GM10266 (cell line): Measurements from ENCODE around the gene TRAPPC3L.
A peak's percentile ranks its signal among the peaks of the same experiment; 100 is the strongest.

ENCODE experiments used
- DNase-seq: peaks from one replicate; pipeline ENCODE4 v3.0.0; 2012; ENCODE audit errors: extremely low spot score
- TF ChIP-seq, protein P1 (sequence below): IDR thresholded peaks from 2 replicates; pipeline ENCODE4 v1.5.1; 2012; ENCODE audit warnings: mild to moderate bottlenecking, low read depth; ENCODE audit not compliant: control insufficient read depth, insufficient read depth; ENCODE audit errors: missing control alignments

Gene TRAPPC3L

GRCh38 chr6:116467096-116467495 lies 78.4 kb downstream of the TRAPPC3L start:
- no peak for DNase-seq
- TF ChIP-seq, protein P1, sequence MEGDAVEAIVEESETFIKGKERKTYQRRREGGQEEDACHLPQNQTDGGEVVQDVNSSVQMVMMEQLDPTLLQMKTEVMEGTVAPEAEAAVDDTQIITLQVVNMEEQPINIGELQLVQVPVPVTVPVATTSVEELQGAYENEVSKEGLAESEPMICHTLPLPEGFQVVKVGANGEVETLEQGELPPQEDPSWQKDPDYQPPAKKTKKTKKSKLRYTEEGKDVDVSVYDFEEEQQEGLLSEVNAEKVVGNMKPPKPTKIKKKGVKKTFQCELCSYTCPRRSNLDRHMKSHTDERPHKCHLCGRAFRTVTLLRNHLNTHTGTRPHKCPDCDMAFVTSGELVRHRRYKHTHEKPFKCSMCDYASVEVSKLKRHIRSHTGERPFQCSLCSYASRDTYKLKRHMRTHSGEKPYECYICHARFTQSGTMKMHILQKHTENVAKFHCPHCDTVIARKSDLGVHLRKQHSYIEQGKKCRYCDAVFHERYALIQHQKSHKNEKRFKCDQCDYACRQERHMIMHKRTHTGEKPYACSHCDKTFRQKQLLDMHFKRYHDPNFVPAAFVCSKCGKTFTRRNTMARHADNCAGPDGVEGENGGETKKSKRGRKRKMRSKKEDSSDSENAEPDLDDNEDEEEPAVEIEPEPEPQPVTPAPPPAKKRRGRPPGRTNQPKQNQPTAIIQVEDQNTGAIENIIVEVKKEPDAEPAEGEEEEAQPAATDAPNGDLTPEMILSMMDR: no peak

GRCh38 chr6:116465246-116465645 lies 80.2 kb downstream of the TRAPPC3L start:
- TF ChIP-seq, protein P1: no peak
- DNase-seq: no peak

DNA sequence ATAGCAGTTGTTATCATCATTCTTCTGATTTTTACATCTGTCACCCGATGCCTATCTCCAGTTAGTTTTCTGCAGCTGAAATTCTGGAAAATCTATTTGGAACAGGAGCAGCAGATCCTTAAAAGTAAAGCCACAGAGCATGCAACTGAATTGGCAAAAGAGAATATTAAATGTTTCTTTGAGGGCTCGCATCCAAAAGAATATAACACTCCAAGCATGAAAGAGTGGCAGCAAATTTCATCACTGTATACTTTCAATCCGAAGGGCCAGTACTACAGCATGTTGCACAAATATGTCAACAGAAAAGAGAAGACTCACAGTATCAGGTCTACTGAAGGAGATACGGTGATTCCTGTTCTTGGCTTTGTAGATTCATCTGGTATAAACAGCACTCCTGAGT lies 82.2 kb downstream of the TRAPPC3L start:
- DNase-seq: no peak
- TF ChIP-seq, protein P1: no peak

GRCh38 chr6:116461932-116462885 lies 83.3 kb downstream of the TRAPPC3L start:
- DNase-seq: peak; percentile 69
- TF ChIP-seq, protein P1: peak; percentile 18

- TF ChIP-seq, protein P1: no peak
- peak; percentile 29 for DNase-seq
Observed at GRCh38 chr6:116461331-116461931, 84.1 kb downstream of the TRAPPC3L start, which contains the start of gene CALHM6. CALHM6 (plus strand) TSS chr6:116461375; CDS start chr6:116461930, 555 bp downstream.

DNA sequence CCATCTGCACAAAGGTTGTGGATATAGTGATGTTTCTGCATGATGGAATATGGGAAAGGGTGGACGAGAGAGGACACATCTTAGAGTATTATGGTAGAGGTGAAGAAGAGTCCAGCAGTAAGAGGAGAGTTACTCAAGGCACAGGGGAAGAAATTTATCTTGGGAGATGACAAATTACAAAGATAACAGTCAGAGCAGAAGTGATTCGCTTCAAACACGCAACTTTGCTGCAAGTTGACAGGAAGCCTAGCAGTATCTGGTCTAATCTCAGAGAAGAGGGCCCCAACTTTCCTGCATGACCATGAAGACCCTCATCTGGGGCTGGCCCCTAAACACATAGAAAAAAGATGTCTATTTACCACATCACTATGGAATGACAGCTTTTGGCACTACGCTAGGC lies 85.6 kb downstream of the TRAPPC3L start:
- TF ChIP-seq, protein P1: no peak
- DNase-seq: no peak

- DNase-seq: no peak
- TF ChIP-seq, protein P1: no peak
Observed at GRCh38 chr6:116458264-116458663, 87.2 kb downstream of the TRAPPC3L start.
